EL (cell line): ENCODE data around the gene GJC2.

Experiments used
- DNase-seq: peaks from one replicate; pipeline ENCODE4 v3.0.0-alpha.2; 2016

The GJC2 gene

DNA sequence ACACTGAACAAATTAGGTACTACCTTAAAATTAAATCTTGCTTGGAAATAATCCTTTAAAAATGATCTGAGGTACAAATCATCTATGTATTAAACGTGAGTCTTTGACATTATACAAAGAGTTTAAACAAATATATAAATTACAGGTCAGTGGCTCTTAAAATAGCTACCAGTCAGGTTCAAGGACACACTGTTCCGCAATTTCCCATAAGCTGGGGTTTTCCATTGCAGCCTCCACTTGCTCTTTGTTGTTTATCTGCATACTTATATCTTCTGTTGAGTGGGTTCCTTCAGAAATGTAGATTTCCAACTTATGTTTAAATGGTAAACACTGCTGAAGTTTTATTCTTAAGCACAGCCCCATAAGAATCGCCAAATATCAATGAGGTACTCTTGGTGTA is 34.9 kb upstream of the GJC2 start:
- DNase-seq: no peak

DNA sequence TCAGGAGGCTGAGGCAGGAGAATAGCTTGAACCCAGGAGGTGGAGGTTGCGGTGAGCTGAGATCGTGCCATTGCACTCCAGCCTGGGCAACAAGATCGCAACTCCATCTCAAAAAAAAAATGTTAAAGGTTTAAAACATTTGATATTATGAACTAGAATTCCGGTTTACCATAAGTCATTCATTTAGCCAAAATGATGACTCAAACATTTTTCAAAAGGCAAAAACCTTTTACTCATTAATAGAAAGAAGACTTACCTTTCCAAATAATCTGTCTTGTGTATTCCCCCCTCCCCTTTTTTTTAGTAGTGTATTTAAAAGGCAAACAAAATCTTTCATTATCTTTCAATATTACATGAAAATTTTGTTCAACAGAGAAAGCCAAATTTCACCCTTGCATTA is 32.4 kb upstream of the GJC2 start:
- no peak for DNase-seq

DNA sequence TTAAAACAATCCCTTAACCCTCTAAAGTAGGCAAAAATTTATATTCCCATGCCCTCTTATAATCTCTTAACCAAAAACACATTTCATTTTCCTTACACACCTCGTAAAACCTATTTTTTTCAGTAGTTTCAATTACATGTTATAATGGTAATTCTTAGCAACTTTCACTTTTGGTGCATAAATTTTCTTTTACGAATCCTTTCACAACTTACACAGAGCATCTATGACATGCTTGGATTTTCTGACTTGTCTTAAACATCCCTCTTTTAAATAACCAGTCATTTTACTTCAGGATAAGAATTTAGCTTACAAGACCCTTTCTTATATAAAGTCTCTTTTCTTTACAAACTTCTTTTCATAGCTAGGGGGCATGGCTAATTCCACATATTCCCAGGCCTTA is 31.7 kb upstream of the GJC2 start:
- no peak for DNase-seq

DNA sequence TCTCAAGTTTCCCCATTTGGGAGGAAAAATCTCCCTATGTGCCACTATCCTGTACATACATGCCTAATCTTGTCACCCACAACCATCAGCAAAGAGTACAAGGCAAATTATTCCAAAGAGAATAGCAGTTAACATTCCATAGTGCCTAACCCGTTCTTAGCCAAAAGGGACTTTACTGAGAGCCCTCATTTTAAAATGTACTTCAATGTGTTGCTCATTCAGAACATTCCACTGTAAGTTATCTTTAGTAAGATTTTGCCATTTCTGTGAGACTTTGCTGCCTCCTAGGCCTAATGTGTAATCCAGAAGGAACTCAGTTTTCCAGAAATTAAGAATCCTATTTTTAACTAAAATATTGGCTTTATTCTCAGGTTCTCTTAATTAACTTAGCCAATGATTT is 29.4 kb upstream of the GJC2 start:
- DNase-seq: no peak

DNA sequence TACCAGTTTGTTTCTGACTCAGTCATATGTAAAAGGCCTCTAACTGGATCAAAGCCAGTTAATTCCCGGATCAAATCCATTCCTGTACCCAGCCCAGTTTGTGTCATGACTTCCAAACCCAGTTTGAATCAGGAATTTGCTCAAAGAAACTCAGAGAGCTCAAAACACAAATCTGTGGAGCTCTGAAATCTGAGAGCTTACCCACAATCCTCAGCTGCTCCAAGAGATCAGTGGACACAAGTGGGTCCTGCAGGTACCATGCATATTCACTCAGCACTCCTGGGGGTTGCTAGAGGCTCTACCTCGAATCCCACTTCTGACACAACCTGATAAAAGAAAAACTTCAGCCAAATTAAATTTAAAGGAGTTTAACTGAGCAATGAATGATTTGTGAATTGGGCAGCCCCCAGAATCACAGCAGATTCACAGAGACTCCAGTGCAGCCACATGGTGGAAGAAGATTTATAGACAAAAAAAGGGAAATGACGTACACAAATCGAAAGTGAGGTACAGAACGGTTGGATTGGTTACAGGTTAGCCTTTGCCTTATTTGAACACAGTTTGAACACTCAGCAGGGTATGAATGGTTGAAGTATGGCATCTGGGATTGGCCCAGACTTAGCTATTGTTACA is 28.8 kb upstream of the GJC2 start:
- no peak for DNase-seq

DNA sequence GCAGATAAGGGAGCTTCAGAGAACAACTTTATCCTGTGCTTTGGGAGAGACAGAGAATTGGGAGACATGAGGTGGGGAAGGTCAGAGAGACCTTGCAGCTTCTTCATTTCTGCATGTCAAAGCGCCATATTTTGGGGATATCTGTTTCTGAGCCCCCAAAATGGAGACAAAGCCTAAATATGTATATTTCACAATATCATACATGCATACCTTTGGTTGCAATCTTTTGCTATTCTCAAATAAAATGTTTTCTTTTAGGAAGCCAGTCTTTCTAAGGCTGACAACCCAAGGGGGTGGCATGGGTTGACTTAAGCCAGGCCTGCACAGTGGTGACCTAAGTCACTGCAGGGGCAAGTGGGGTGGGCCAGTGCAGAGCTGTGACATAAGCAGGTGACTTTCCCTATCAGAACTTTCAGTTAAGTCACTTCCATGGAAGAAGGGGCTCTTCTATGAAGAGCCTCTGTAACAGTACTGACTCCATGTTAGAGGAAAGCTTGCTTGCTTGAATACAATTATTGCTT is 26.7 kb upstream of the GJC2 start:
- DNase-seq: no peak

DNA sequence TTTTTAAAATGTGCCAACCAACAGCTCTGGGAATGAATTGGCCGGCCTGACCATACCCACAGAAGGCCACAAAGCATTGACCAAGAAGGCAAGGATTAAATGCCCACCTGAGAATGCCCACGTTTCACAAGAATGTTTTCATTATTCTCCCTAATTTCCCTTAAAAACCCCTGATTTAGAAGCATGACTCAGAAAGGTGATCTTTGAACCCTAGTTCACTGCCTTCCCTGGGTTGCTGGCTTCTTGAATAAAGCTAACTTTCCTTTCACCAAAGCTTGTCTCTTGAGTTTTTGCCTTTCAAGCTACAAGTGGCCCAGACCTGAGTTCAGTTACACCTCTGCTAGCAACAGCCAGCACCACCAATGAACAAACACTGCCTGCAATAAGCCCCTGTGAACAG is 26.2 kb upstream of the GJC2 start:
- no peak for DNase-seq

DNA sequence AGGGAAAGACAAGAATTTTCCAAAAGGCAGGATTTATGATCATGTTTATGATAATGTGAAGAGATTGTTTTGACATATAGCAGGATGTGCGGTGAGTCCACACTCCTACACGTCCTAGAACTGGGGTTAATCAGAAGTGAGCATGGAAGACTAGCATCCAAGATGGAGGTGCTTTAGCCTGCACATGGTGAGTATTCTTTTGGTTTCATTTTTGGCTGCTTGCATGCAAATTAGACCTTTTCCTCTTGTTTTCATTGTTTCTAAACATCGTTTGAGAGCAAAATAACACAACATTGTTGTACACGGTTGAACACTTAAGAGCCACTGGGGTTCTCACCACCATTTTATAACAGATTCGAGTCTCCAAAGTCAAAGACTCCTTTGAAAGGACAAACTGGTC is 24.5 kb upstream of the GJC2 start:
- no peak for DNase-seq

DNA sequence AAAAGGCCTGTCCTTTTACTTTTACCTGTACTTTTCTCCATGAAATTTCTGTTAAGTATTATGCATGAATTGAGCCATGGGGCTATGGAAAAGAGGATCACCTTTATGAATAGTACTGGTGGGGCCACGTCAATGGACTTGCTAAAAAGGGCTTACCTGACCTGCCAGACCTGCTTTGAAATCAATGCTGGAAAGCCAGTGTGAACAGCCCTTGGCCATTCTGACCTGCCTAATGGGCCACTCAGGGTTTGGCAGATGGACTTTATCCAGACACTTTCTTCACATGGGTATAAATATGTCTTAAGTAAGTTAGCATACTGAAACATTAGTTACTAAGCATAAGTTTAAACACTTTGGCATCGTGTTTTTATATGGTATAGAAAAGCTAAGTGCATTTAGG is 18.0 kb upstream of the GJC2 start:
- no peak for DNase-seq

DNA sequence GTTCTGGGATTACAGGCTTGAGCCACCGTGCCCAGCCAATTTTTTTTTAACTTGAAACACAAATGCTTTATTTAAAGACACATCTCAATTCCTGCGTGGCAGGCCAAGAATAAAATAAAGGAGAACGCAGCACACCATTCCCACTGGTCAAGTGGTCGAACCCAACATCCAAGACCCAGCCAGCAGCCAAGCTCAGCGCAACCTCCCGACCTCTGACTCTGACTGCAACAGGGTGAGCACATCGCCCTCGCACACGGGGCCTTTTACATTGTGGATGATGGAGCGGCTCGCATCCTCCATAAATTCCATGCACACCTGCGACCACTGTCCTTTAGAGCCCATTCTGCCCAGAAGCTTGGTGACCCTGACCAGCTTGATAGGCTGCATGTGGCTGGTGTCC is 15.1 kb upstream of the GJC2 start:
- no peak for DNase-seq

DNA sequence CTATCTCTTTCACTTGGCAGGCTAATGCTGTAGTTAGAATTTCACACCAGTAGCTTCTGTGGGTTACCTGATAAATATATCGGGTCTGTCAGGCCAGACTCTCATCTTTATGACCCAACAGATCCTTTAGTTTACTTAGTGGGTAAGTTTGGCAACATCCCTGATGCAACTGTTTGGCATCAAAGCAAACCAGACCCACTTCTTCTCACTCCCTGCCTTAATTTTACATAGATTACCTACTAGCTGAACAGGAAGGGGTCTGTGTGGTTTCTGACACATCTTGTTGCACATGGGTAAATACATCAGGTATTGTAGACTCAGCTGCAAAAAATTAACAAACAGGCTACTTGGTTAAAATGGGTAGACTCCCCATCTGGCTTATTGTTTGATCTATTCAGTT is 12.8 kb upstream of the GJC2 start:
- DNase-seq: no peak

DNA sequence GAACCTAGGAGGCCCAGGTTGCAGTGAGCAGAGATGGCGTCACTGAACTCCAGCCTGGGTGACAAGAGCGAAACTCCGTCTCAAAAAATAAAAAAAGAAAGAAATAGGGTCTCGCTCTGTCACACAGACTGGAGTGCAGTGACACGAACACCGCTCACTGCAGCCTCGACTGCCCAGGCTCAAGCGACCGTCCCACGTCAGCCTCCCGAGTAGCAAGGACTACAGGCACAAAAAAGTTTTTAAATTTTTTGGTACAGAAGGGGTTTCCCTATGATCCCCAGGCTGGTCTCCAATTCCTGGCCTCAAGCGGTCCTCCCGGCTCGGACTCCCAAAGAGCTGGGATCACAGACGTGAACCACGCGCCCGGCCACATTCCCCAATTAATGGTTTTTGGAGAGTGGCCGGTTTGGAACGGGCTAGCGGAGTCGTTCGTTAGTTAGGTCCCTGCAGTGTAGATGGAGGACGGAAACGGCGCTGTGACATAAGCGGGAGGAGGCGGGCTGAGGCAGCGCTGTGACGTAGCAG is 10.3 kb upstream of the GJC2 start:
- no peak for DNase-seq

DNA sequence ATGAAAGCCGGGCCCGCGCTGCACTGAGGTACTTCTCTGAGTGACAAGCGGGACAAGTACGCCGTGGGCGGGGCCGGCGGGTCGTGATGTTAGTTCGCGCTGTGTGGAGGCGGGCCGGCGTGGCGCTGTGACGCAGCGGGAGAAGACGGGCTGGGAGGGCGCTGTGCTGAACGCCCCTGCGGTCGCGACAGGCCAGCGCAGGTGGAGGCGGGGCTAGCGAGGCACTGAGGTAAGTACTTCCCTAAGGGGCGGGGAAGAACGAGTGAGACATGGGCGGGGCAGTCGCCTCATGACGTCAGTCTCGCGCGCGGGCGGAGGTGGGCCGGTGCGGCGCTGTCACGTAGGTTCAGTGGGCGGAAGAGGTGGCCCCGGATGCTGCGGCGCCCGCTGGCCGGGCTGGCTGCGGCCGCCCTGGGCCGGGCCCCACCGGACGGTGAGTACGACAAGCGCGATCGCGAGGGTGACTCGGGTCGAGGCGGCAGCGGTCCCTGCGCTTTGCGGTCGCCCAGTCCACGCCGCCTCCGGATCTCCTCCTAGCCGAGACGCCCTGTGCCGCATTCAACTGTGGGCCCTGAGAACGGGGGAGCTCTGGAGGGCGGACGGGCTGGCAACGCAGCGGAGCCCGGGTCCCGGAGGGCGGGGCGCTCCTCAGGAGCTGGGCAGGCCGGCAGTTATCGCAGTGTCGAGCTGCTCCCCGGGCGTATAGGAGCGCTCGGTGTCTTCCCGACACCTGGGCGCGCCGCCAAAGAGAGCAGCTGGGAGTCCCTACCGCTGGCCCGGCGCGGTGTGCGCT is 9.6 kb upstream of the GJC2 start, which contains the start of gene GUK1:
Gene GUK1 (plus strand): TSS at position 349 of the 793 bp plus-strand sequence. CDS start 24 bp downstream, at position 373.
- peak; percentile 100 for DNase-seq

DNA sequence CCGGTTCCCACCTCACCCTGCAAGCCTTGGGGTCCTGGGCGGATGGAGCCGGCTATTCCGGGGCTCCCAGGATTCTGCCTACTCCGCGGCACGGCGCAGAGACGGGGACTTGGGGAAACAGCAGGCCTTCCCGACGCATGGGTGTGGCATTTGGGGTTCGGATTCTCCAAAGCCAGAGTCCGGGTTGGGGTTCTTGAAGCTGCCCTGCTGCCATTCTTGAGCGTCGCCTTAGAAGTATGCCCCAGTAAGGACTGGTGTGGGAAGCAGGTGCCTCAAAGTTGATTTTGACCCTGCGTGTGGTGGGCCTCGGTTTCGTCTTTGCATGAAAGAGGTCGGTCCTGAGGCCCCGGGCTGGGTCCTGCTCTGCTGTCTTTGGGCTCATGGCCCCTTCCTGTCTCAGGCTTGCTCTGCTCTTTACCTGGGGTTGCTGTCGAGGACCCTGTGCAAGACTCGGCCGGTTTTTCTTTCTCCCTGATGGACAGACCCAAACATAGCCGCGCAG is 9.0 kb upstream of the GJC2 start:
- no peak for DNase-seq

DNA sequence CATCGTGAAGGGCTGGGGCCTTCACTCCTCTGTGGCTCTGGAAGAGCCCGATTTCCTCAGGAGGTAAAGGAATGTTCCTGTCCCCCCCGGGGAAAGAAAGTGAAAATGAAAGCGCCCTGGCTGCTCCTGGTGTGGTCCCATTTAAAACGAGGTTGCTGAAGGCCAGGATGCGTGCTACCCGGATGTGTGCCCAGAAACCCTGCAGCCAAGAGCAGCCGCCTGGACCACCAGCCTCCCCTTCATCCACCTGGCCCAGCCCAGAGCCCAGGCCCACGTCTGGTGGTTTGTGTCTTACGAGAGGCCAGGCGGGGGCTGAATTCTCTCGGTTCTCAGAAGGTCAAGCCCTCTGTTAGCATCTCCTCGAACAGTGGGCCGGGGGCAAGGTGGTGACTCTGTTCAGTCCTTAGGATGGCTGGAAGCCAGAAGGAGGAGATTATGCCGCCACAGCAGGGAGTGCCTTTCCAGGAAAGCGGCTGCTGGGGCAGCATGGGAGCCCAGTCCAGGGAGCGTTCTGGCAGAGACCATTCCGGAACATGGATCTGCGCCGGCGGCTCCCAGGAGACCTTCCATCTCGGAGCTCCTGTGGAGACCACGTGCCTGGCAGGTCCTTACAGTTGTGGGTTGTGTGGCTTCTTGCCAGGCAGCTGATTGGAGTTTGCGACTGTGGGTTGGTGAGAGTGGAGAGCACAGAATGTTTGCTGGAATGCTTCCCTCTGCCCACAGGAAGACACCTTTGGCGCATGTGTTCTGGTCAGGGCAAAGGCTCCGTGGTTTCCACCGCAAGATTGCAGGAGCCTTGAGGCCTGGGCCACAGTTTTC is 8.3 kb upstream of the GJC2 start:
- peak; percentile 67 for DNase-seq

DNA sequence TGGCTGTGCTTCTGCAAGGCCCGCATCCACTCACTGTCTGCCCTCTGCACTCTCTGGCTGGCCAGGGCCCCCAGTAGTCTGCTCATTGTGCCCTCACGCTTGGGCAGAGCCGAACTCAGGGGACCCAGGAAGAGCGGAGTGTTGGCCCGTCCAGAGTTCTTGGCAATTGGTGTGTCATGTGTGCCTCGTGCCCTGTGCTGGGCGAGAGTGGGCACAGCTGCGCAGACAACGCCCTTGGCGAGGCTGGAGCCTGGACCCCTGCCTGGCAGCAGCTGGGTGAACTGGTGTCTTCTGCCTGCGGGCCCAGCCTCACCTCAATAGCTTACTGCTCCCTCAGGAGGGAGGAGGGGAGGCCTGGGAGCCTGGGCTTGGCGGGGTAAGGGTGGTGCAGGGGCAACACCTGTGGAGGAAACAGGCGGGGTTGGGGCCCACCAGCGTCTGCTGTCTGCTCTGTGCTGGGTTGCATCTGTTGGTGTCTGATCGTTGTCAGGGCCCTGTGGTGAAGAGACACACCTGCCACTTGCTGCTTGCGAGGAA is 7.5 kb upstream of the GJC2 start:
- DNase-seq: no peak

DNA sequence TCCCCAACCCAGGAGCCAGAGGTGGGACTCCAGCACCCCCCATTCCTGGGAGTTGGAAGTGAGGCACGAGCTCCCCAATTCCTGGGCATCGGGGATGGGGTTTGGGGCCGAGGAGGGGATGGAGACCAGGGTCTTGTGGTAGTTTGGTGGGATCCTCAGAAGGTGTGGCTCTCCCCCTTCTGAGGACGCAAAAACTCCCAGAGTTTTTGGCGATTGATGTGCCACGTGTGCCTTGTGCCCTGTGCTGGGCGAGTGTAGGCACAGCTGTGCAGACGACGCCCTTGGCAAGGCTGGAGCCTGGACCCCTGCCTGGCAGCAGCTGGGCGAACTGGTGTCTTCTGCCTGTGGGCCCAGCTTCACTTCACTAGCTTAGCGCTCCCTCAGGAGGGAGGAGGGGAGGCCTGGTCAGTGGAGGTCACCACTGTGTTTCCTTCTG is 7.0 kb upstream of the GJC2 start:
- no peak for DNase-seq

DNA sequence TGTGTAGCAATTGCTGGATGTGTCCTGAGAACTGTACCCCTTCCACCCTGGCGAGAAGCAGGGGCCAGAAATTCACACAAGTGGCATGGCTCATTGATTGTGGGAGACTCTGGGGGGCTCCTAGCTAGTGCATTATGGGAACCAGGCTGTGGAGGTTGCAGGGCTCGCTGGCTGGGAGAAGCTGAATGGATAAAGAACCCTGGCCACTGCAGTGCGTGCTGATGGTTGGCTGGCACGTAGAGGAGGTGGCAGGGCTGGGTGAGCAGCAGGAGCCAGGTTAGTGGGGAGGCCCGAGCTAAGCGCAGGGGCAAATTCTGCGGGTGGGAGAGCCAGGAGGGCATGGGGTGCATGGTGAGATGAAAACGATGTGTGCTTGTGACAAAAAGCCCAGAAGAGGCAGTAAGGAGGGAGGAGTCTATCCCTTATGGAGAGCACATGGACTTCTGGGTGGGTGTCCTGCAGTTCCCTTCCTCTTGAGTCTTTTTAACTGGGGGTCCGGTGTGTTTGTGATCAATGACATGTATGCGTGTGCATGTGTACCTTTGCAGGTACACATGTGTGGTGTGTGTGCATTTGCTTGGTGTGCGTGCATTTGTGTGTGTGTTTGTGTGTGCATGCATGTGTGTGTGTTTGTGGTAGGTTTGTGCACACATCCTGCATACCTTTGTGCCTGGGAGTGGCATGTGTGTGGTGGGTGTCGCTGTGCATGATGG is 6.1 kb upstream of the GJC2 start:
- no peak for DNase-seq

DNA sequence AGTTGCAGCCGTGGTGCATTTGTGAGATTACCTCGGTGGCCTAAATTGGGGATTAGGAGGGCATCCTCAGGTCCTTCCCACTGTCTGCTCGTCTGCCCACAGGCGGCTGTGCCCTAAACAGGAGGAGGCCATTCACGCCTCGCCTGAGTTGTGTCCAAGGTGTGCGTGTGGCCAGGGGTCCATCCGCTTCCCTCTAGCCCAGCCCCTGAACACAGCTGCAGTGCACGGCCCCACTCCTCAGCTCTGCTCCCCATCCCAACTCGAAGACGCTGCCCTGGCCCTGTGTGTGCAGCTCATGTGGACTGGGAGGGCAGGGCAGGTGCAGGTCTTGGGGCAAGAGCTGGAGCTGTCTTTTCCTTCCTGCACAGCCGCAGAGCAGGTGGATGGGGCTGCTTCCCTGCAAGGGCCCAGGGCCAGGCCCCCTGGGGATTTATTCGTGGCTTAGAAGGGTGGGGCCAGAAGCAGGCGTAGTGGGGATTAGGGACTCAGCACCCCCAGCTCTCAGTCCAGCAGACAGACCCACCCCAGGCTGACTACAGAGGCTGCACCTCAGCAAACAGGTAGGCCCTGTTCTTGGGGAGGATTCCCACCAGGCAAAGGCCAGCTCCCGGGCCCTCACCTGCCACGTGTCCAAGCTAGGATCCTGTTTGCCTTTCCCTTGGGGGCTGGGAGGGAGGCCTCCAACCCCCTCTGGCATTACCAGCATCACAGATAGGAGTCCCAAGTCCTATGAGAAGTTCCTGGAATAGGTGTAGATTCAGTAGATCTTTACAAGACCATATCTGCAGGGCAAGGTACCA is 5.3 kb upstream of the GJC2 start:
- DNase-seq: no peak

DNA sequence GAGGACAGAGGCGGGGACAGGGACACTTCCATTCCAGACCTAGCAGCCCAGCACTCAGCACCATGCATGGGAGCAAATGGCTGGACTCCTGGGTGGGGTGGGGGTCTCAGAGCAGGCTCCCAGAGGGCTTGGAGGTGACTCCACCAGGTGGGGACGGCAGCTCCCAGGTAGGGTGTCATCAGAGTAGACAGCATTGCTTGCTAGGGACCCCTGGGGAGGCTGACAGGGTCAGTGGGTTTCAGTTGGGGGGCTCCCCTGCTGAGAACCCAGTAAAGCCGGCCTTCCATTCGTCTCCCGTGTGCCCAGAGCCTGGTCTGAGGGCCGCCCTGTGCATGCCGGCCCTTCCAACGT is 4.8 kb upstream of the GJC2 start:
- no peak for DNase-seq
